Gastroesophageal sphincter (tissue), 4 donors: ENCODE data around the gene CDH5. TPM values are rescaled to one million over a fixed set of nuclear protein-coding genes. Genes with fewer than 3 reads are reported as not detected.

Experiments
- ATAC-seq: fragments of 150-250 bp; one replicate; pipeline ENCODE4 v1.9.1; 2016; ENCODE audit warnings: mild to moderate bottlenecking, moderate library complexity
- H3K27ac ChIP-seq, 4 donors: fragments of 200-600 bp; sonication (generic) in 3 of 4; 1 replicate in 3 of 4; 2 replicates in 1 of 4; pipeline ENCODE4 v1.5.1; 2016 to 2019
- H3K27me3 ChIP-seq: fragments of 200-600 bp; sonication (generic); one replicate; pipeline ENCODE4 v1.5.1; 2019
- H3K36me3 ChIP-seq, 2 donors: fragments of 200-600 bp; sonication (generic); one replicate each; pipeline ENCODE4 v1.5.1; 2019; ENCODE audit warnings: control low read depth in 1 of 2
- H3K4me1 ChIP-seq, 3 donors: fragments of 200-600 bp; sonication (generic); 1 replicate in 2 of 3; 2 replicates in 1 of 3; pipeline ENCODE4 v1.5.1; 2016 to 2019; ENCODE audit warnings: control low read depth in 2 of 3
- H3K4me3 ChIP-seq, 2 donors: fragments of 200-600 bp; sonication (generic); one replicate each; pipeline ENCODE4 v1.5.1; 2019; ENCODE audit warnings: mild to moderate bottlenecking in 1 of 2, moderate library complexity in 1 of 2
- H3K9me3 ChIP-seq, 3 donors: fragments of 200-600 bp; sonication (generic); one replicate each; pipeline ENCODE4 v1.5.1; 2017 to 2019; ENCODE audit warnings: control low read depth in 2 of 3
- EP300 ChIP-seq: sonication (generic); formaldehyde crosslinking; IDR thresholded peaks from one replicate; pipeline ENCODE4 v1.6.1; 2017; ENCODE audit warnings: antibody characterized with exemption, mild to moderate bottlenecking
- POLR2A ChIP-seq, 2 donors: fragments of 450-650 bp; IDR thresholded peaks; one replicate each; pipeline ENCODE4 v1.6.1; 2017; ENCODE audit warnings: antibody characterized with exemption in 2 of 2, mild to moderate bottlenecking in 2 of 2, moderate library complexity in 1 of 2
- POLR2AphosphoS5 ChIP-seq: sonication (generic); formaldehyde crosslinking; IDR thresholded peaks from one replicate; pipeline ENCODE4 v1.6.1; 2017; ENCODE audit warnings: antibody characterized with exemption
- WGBS, 2 donors: methylation state at CpG; one replicate each; pipeline ENCODE4 v1.1.5; 2018; ENCODE audit warnings: low coverage in 1 of 2; 5-methylcytosine and 5-hydroxymethylcytosine counted together
- total RNA-seq, 4 donors: library from RNA; depleted of rRNA; stranded (reverse); fragments of >200 nt; gene quantifications; one replicate each; pipeline ENCODE4 v1.1.0, GENCODE V29; 2016
- TF ChIP-seq, protein P1 (sequence below), 4 experiments: fragments of 200-600 bp in 2 of 4; fragments of 450-650 bp in 2 of 4; sonication (generic) in 1 of 4; IDR thresholded peaks; one replicate each; pipeline ENCODE4 v1.5.1; 2017 to 2019; ENCODE audit warnings: antibody characterized with exemption in 4 of 4, mild to moderate bottlenecking in 2 of 4, moderate library complexity in 2 of 4

The CDH5 gene
- total RNA-seq, 4 donors from 2014 or later = 16.2 to 50.1 (median 38.5) TPM

DNA sequence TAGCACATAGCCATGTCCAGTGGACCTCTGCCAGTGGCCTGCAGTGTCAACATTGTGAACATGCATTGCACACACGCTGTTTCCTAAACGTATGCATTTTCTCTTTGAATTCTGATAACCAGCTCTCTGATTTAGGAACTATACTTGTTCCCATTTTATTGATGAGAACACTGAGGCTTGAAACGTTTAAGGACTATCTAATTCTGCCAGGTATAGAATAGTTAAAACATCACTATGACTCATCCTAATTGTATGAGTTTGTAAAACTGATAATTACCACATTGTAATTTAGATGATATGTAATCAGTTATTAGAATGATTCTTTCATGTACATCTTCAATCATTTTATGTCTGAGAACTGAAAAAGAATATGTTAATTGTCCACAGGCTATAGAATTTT is 63.7 kb downstream of the CDH5 start:
- WGBS, 2 donors = 63 to 72% methylated on average over 3 of the region's 3 CpGs
- Histone ChIP-seq H3K9me3 (no peaks in the 10 kb centered on the region), H3K4me1 (peaks cover 0 to 21% (median 13%) of the 10 kb centered on the region in 3 donors), H3K36me3 (no peaks in the 10 kb centered on the region), H3K27ac (no peak overlapping the region), H3K4me3 (no peak overlapping the region), H3K27me3 (peaks cover 52% of the 10 kb centered on the region)
- ATAC-seq = no peak
- TF ChIP-seq POLR2AphosphoS5 (no peak), POLR2A (IDR thresholded peaks at IDR 0.05) (no peak), EP300 (no peak)
- TF ChIP-seq, protein P1, sequence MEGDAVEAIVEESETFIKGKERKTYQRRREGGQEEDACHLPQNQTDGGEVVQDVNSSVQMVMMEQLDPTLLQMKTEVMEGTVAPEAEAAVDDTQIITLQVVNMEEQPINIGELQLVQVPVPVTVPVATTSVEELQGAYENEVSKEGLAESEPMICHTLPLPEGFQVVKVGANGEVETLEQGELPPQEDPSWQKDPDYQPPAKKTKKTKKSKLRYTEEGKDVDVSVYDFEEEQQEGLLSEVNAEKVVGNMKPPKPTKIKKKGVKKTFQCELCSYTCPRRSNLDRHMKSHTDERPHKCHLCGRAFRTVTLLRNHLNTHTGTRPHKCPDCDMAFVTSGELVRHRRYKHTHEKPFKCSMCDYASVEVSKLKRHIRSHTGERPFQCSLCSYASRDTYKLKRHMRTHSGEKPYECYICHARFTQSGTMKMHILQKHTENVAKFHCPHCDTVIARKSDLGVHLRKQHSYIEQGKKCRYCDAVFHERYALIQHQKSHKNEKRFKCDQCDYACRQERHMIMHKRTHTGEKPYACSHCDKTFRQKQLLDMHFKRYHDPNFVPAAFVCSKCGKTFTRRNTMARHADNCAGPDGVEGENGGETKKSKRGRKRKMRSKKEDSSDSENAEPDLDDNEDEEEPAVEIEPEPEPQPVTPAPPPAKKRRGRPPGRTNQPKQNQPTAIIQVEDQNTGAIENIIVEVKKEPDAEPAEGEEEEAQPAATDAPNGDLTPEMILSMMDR (IDR thresholded peaks at IDR 0.05) = no peak

GRCh38 chr16:66431760-66432159 is 65.3 kb downstream of the CDH5 start:
- 80 to 85% methylated on average over 4 to 8 of the region's 8 CpGs for WGBS, 2 donors

GRCh38 chr16:66432429-66432828 is 65.9 kb downstream of the CDH5 start:
- ATAC-seq = no peak
- no peak overlapping the region for H3K4me3 ChIP-seq
- peaks cover 0 to 8% (median 5%) of the 10 kb centered on the region in 3 donors for H3K4me1 ChIP-seq
- peaks cover 32% of the 10 kb centered on the region for H3K27me3 ChIP-seq
- H3K27ac ChIP-seq = no peak overlapping the region
- no peaks in the 10 kb centered on the region for H3K9me3 ChIP-seq
- 83 to 92% methylated on average over 2 to 5 of the region's 5 CpGs for WGBS, 2 donors
- TF ChIP-seq POLR2A (IDR thresholded peaks at IDR 0.05) (no peak), EP300 (no peak), POLR2AphosphoS5 (no peak)
- TF ChIP-seq, protein P1 (IDR thresholded peaks at IDR 0.05) = no peak
- H3K36me3 ChIP-seq = no peaks in the 10 kb centered on the region

More at GRCh38 chr16:66431760-66432159, 65.3 kb downstream of the CDH5 start:
- Histone ChIP-seq H3K9me3 (no peaks in the 10 kb centered on the region), H3K27ac (no peak overlapping the region), H3K27me3 (peaks cover 36% of the 10 kb centered on the region), H3K4me3 (no peak overlapping the region), H3K4me1 (peaks cover 0 to 12% (median 8%) of the 10 kb centered on the region in 3 donors), H3K36me3 (no peaks in the 10 kb centered on the region)
- TF ChIP-seq POLR2AphosphoS5 (no peak), POLR2A (IDR thresholded peaks at IDR 0.05) (no peak), EP300 (no peak)
- TF ChIP-seq, protein P1 (IDR thresholded peaks at IDR 0.05) = no peak
- no peak for ATAC-seq

GRCh38 chr16:66434619-66435430 is 68.3 kb downstream of the CDH5 start:
- H3K4me1 ChIP-seq = no peaks in the 10 kb centered on the region
- H3K36me3 ChIP-seq = no peaks in the 10 kb centered on the region
- peaks cover 11% of the 10 kb centered on the region for H3K27me3 ChIP-seq
- TF ChIP-seq, protein P1 (IDR thresholded peaks at IDR 0.05) = no peak
- no peak for TF ChIP-seq EP300
- no peak overlapping the region for H3K27ac ChIP-seq
- 78 to 82% methylated on average over 4 to 6 of the region's 9 CpGs for WGBS, 2 donors
- ATAC-seq = no peak
- no peaks in the 10 kb centered on the region for H3K9me3 ChIP-seq
- H3K4me3 ChIP-seq = no peak overlapping the region

GRCh38 chr16:66435896-66436295 is 69.4 kb downstream of the CDH5 start:
- H3K27ac ChIP-seq = no peak overlapping the region
- no peak for ATAC-seq
- no peaks in the 10 kb centered on the region for H3K9me3 ChIP-seq
- H3K27me3 ChIP-seq = peaks cover 7% of the 10 kb centered on the region
- 92 to 100% methylated on average over 1 of the region's 1 CpG for WGBS, 2 donors
- H3K4me3 ChIP-seq = no peak overlapping the region
- no peaks in the 10 kb centered on the region for H3K4me1 ChIP-seq
- TF ChIP-seq POLR2AphosphoS5 (no peak), EP300 (no peak), POLR2A (IDR thresholded peaks at IDR 0.05) (no peak)
- TF ChIP-seq, protein P1 (IDR thresholded peaks at IDR 0.05) = no peak
- no peaks in the 10 kb centered on the region for H3K36me3 ChIP-seq
